Central memory CD4-positive, alpha-beta T cell (primary cell): ENCODE measurements around the gene PSMG3.
A peak's percentile ranks its signal among the peaks of the same experiment; 100 is the strongest.

Source experiments
- DNase-seq: peaks from one replicate; pipeline ENCODE4 v3.0.0; 2022

Gene PSMG3

GRCh38 chr7:1578513-1578912, 8.7 kb upstream of the PSMG3 start:
- DNase-seq = no peak

GRCh38 chr7:1576521-1577253, 6.9 kb upstream of the PSMG3 start:
- DNase-seq = no peak

GRCh38 chr7:1575809-1576208, 6.0 kb upstream of the PSMG3 start:
- DNase-seq = no peak

- no peak for DNase-seq
Measured at GRCh38 chr7:1572111-1572822, 2.4 kb upstream of the PSMG3 start.

GRCh38 chr7:1569440-1569832, 396 bp downstream of the PSMG3 start:
- no peak for DNase-seq

- peak; percentile 51 for DNase-seq
Measured at GRCh38 chr7:1569016-1569415, 816 bp downstream of the PSMG3 start.

- no peak for DNase-seq
Measured at GRCh38 chr7:1567896-1568510, 1.8 kb downstream of the PSMG3 start.

- DNase-seq = no peak
Measured at GRCh38 chr7:1567049-1567771, 2.6 kb downstream of the PSMG3 start.

- no peak for DNase-seq
Measured at GRCh38 chr7:1566687-1567048, 3.2 kb downstream of the PSMG3 start.

GRCh38 chr7:1564603-1565022, 5.2 kb downstream of the PSMG3 start:
- DNase-seq = no peak

- DNase-seq = no peak
Measured at GRCh38 chr7:1563981-1564602, 5.7 kb downstream of the PSMG3 start.

- no peak for DNase-seq
Measured at GRCh38 chr7:1562597-1563051, 7.2 kb downstream of the PSMG3 start.

GRCh38 chr7:1562116-1562515, 7.7 kb downstream of the PSMG3 start:
- DNase-seq = no peak

GRCh38 chr7:1561036-1561940, 8.5 kb downstream of the PSMG3 start:
- DNase-seq = no peak

GRCh38 chr7:1560620-1561031, 9.2 kb downstream of the PSMG3 start:
- no peak for DNase-seq

- no peak for DNase-seq
Measured at GRCh38 chr7:1559626-1560590, 9.9 kb downstream of the PSMG3 start.

GRCh38 chr7:1558841-1559625, 10.8 kb downstream of the PSMG3 start:
- no peak for DNase-seq

- DNase-seq = no peak
Measured at GRCh38 chr7:1558181-1558811, 11.5 kb downstream of the PSMG3 start.

- DNase-seq = no peak
Measured at GRCh38 chr7:1557771-1558170, 12.1 kb downstream of the PSMG3 start.
